HG02642 (cell line): ENCODE results near the gene LMAN2L.

Source experiments
- ATAC-seq: cut with Tn5 transposase; IDR thresholded peaks from one replicate; pipeline ENCODE4 v1.9.1; 2021; ENCODE audit warnings: mild to moderate bottlenecking; ENCODE audit not compliant: unreplicated experiment, poor library complexity

The LMAN2L gene

GRCh38 chr2:96663177-96663576 lies 76.7 kb downstream of the LMAN2L start:
- ATAC-seq, result no peak

- ATAC-seq, result no peak
These were observed 77.5 kb downstream of the LMAN2L start for GRCh38 chr2:96662360-96662759.

- ATAC-seq, result no peak
These were observed 78.5 kb downstream of the LMAN2L start for GRCh38 chr2:96661324-96661723.

- no peak for ATAC-seq
These were observed 83.3 kb downstream of the LMAN2L start for GRCh38 chr2:96656540-96656939.
